Mammary epithelial cell (primary cell): ENCODE measurements around the gene ST6GAL2.

Experiments used
- CTCF ChIP-seq, 2 donors: IDR thresholded peaks in 1 of 2; conservative IDR thresholded peaks in 1 of 2; 2 replicates each; pipeline ENCODE4 v1.5.1; 2011 to 2012; ENCODE audit warnings: inconsistent platforms in 2 of 2, low read length in 2 of 2, mild to moderate bottlenecking in 2 of 2, control low read depth in 1 of 2, low read depth in 1 of 2; ENCODE audit not compliant: insufficient read depth in 1 of 2; ENCODE audit errors: extremely low read depth in 1 of 2
- EZH2 ChIP-seq: IDR thresholded peaks from 2 replicates; pipeline ENCODE4 v1.6.1; 2012; ENCODE audit warnings: low read length, inconsistent platforms, borderline replicate concordance

GRCh38 chr2:106828119-106828518 is 57.8 kb downstream of the ST6GAL2 start:
- TF ChIP-seq CTCF (conservative IDR thresholded peaks at IDR 0.05 in 1 of 2, IDR thresholded peaks at IDR 0.05 in 1 of 2; ENCODE audit: extremely low read depth in 1 of 2, insufficient read depth in 1 of 2, low read depth in 1 of 2, low read length in 2 of 2), result no peak
- TF ChIP-seq EZH2, result no peak
